GM12872 (cell line): ENCODE measurements around the gene FOXI1.

ENCODE experiments used
- CTCF ChIP-seq: IDR thresholded peaks from 3 replicates; pipeline ENCODE4 v1.5.1; 2011; ENCODE audit warnings: low read depth, mild to moderate bottlenecking, low read length, moderate library complexity; ENCODE audit not compliant: insufficient read depth

Gene FOXI1

GRCh38 chr5:170078931-170079330, 26.8 kb upstream of the FOXI1 start:
- TF ChIP-seq CTCF: no peak

- no peak for TF ChIP-seq CTCF
Observed at GRCh38 chr5:170080217-170080616, 25.5 kb upstream of the FOXI1 start.

GRCh38 chr5:170080786-170081445, 24.8 kb upstream of the FOXI1 start:
- no peak for TF ChIP-seq CTCF

GRCh38 chr5:170081616-170082015, 24.1 kb upstream of the FOXI1 start:
- no peak for TF ChIP-seq CTCF

GRCh38 chr5:170082701-170083100, 23.0 kb upstream of the FOXI1 start:
- no peak for TF ChIP-seq CTCF

- no peak for TF ChIP-seq CTCF
Observed at GRCh38 chr5:170087168-170087817, 18.4 kb upstream of the FOXI1 start.

GRCh38 chr5:170092455-170093101, 13.1 kb upstream of the FOXI1 start:
- TF ChIP-seq CTCF: no peak
